ENCODE results near the gene SNTG2. TPM values are rescaled to one million over a fixed set of nuclear protein-coding genes. Genes with fewer than 3 reads are reported as not detected.

Gene SNTG2
- polyA plus RNA-seq, 3 donors, result not detected

DNA sequence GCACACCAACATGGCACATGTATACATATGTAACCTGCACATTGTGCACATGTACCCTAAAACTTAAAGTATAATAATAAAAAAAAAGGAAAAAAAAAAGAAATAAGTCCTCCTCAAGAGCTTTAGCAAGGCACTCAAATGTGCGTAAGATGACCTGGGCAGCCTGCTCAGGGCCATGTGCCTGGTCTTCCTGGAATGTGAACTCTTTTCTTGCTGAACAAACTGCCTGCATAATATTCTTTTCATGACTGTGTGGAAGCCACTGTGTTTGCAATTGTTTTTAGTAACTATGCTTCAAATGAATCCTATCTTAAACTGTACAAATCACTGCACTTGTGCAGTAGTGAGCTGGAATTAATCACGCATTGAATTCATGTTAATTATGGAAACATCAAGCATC lies 294.5 kb downstream of the SNTG2 start:
- 100% methylated on average over 1 of the region's 2 CpGs for WGBS (ENCODE audit: insufficient coverage)
- H3K4me1 Mint-ChIP-seq, result no peaks in the 10 kb centered on the region
- no peak for DNase-seq
- H3K27me3 ChIP-seq (ENCODE audit: control insufficient read depth in 2 of 2, insufficient read depth in 2 of 2, low read length in 2 of 2), result no peaks in the 10 kb centered on the region
- no peak overlapping the region for H2AFZ ChIP-seq (ENCODE audit: insufficient read depth, low read depth, low read length, poor library complexity, severe bottlenecking)
- H3K27me3 Mint-ChIP-seq (ENCODE audit: low read depth in 3 of 3), result peaks cover 2 to 5% (median 3%) of the 10 kb centered on the region in 3 donors
- H3K36me3 ChIP-seq (replicated peaks in 1 of 2; ENCODE audit: control insufficient read depth in 1 of 2, insufficient read depth in 2 of 2, low read length in 2 of 2), result no peaks in the 10 kb centered on the region
- TF ChIP-seq CTCF (IDR thresholded peaks at IDR 0.05), result no peak
- no peaks in the 10 kb centered on the region for H3K9me3 ChIP-seq (replicated peaks in 1 of 2; ENCODE audit: control insufficient read depth in 1 of 2, insufficient read depth in 1 of 2, low read length in 2 of 2)
- no peaks in the 10 kb centered on the region for H3K9me3 Mint-ChIP-seq
- no peaks in the 10 kb centered on the region for H3K79me2 ChIP-seq (ENCODE audit: insufficient read depth, low read length)
- H3K4me3 ChIP-seq (replicated peaks in 1 of 3; ENCODE audit: low read depth in 2 of 3, low read length in 3 of 3), result no peak overlapping the region
- H4K20me1 ChIP-seq (ENCODE audit: insufficient read depth, low read length), result no peaks in the 10 kb centered on the region
- H3K4me2 ChIP-seq (replicated peaks; ENCODE audit: extremely low read depth, low read length, poor library complexity, severe bottlenecking), result no peak overlapping the region
- H3K27ac ChIP-seq (ENCODE audit: low read depth in 1 of 2, low read length in 2 of 2), result no peak overlapping the region
- intact Hi-C loops (cut with micrococcal nuclease), result no loop called here
- no peak overlapping the region for H3K9ac ChIP-seq (ENCODE audit: insufficient read depth, low read length, poor library complexity, severe bottlenecking)
- H3K36me3 Mint-ChIP-seq, result no peaks in the 10 kb centered on the region
- H3K4me3 Mint-ChIP-seq, result no peak overlapping the region
- H3K4me1 ChIP-seq (ENCODE audit: control insufficient read depth in 1 of 2, insufficient read depth in 2 of 2, low read length in 2 of 2), result no peaks in the 10 kb centered on the region
- H3K27ac Mint-ChIP-seq, result no peak overlapping the region

DNA sequence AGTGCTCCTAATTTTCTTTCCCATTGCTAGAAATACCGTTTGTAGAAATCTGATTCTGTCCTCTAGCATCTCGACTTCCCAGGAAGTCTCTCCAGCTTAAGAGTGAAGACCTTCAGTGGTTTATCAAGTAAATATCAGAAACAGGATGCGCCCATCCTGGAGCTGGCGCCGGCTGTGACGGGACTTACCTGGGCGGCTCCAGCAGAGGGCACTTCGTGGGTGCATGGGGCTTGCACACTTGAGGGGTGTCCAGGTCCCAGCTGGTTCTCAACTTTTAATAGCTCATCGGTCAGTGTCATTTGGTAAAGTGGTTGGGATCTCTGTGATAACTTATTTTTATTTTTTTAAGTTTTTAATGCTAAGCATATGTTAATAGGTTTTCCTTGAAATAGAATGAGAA lies 295.6 kb downstream of the SNTG2 start:
- Histone ChIP-seq H2AFZ (ENCODE audit: insufficient read depth, low read depth, low read length, poor library complexity, severe bottlenecking) (no peak overlapping the region), H3K27ac (ENCODE audit: low read depth in 1 of 2, low read length in 2 of 2) (no peak overlapping the region), H4K20me1 (ENCODE audit: insufficient read depth, low read length) (no peaks in the 10 kb centered on the region), H3K36me3 (replicated peaks in 1 of 2; ENCODE audit: control insufficient read depth in 1 of 2, insufficient read depth in 2 of 2, low read length in 2 of 2) (no peaks in the 10 kb centered on the region), H3K4me1 (ENCODE audit: control insufficient read depth in 1 of 2, insufficient read depth in 2 of 2, low read length in 2 of 2) (no peaks in the 10 kb centered on the region), H3K4me2 (replicated peaks; ENCODE audit: extremely low read depth, low read length, poor library complexity, severe bottlenecking) (no peak overlapping the region), H3K27me3 (ENCODE audit: control insufficient read depth in 2 of 2, insufficient read depth in 2 of 2, low read length in 2 of 2) (no peaks in the 10 kb centered on the region), H3K4me3 (replicated peaks in 1 of 3; ENCODE audit: low read depth in 2 of 3, low read length in 3 of 3) (no peak overlapping the region), H3K9me3 (replicated peaks in 1 of 2; ENCODE audit: control insufficient read depth in 1 of 2, insufficient read depth in 1 of 2, low read length in 2 of 2) (no peaks in the 10 kb centered on the region), H3K79me2 (ENCODE audit: insufficient read depth, low read length) (no peaks in the 10 kb centered on the region), H3K9ac (ENCODE audit: insufficient read depth, low read length, poor library complexity, severe bottlenecking) (no peak overlapping the region)
- Mint-ChIP-seq H3K4me1 (no peaks in the 10 kb centered on the region), H3K4me3 (no peak overlapping the region), H3K27ac (no peak overlapping the region), H3K9me3 (no peaks in the 10 kb centered on the region), H3K36me3 (no peaks in the 10 kb centered on the region), H3K27me3 (ENCODE audit: low read depth in 3 of 3) (peaks cover 5 to 11% (median 7%) of the 10 kb centered on the region in 3 donors)
- no peak for DNase-seq
- TF ChIP-seq CTCF (IDR thresholded peaks at IDR 0.05), result no peak
- intact Hi-C loops (cut with micrococcal nuclease), result no loop called here
- WGBS (ENCODE audit: insufficient coverage), result 84% methylated on average over 8 of the region's 9 CpGs

Data from CD14-positive monocyte (primary cell).